Astrocyte of the spinal cord (primary cell): ENCODE results near the gene FBXO45.
"Not testable (repeated sequence)": the region's sequence is repeated elsewhere in the genome, so short reads cannot be mapped to it uniquely, and the experiment has no call there.

ENCODE experiments used
- DNase-seq: peaks from one replicate; pipeline ENCODE4 v3.0.0; 2011; ENCODE audit warnings: low read depth, low spot score
- H3K4me3 ChIP-seq: 2 replicates; pipeline ENCODE4 v1.5.1; 2011; ENCODE audit warnings: low read depth, mild to moderate bottlenecking, low read length, moderate library complexity
- in situ Hi-C: cut with HindIII; loops from 2 replicates; pipeline ENCODE4 v1.10.0; 2017; ENCODE audit warnings: low sequenced_read_pairs
- TF ChIP-seq, protein P1 (sequence below): IDR thresholded peaks from 2 replicates; pipeline ENCODE4 v1.5.1; 2012; ENCODE audit warnings: low read depth, mild to moderate bottlenecking, low read length, inconsistent platforms

The FBXO45 gene

DNA sequence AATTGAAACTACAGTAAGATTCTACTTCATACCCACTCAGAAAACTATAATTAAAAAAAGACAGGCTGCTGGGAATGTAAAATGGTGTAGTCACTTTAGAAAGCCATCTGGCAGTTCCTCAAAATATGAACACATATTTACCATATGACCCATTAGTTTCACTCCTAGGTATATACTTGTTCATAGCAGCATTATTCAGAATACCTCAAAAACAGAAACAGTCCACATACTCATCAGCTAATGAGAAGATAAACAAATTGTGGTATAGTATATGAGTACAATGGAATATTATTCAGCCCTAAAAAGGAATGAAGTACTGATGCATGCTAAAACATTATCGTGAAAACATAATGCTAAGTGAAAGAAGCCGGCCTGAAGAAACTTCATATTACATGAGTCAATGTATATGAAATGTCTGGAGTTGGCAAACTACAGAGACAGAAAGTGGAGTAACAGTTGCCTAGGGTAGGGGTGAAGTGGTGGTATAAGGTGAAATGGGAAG lies 23.9 kb upstream of the FBXO45 start:
- no peak overlapping the region for H3K4me3 ChIP-seq
- DNase-seq, result no peak
- TF ChIP-seq, protein P1, sequence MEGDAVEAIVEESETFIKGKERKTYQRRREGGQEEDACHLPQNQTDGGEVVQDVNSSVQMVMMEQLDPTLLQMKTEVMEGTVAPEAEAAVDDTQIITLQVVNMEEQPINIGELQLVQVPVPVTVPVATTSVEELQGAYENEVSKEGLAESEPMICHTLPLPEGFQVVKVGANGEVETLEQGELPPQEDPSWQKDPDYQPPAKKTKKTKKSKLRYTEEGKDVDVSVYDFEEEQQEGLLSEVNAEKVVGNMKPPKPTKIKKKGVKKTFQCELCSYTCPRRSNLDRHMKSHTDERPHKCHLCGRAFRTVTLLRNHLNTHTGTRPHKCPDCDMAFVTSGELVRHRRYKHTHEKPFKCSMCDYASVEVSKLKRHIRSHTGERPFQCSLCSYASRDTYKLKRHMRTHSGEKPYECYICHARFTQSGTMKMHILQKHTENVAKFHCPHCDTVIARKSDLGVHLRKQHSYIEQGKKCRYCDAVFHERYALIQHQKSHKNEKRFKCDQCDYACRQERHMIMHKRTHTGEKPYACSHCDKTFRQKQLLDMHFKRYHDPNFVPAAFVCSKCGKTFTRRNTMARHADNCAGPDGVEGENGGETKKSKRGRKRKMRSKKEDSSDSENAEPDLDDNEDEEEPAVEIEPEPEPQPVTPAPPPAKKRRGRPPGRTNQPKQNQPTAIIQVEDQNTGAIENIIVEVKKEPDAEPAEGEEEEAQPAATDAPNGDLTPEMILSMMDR, result no peak
- in situ Hi-C loops, result no loop called here

DNA sequence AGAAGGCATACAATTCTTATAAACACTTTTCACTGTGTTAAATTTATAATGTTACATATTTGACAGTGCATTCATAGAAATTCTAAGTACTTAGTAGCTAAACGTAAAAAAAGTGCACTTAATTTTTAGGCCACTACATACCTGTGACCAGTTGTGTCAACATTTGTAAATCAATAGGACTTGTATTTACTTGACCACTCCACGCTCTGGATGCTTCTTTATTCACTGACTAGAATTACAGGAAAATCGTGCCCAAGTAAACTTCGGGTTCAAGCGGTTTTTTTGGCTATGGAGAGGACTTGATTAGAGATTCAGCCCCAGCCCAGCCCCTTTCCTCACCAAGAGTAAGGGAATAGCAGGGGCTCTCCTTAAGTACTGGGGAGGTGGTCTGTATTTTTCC lies 21.9 kb upstream of the FBXO45 start:
- TF ChIP-seq, protein P1, result no peak
- no peak for DNase-seq
- in situ Hi-C loops, result no loop called here
- H3K4me3 ChIP-seq, result no peak overlapping the region

DNA sequence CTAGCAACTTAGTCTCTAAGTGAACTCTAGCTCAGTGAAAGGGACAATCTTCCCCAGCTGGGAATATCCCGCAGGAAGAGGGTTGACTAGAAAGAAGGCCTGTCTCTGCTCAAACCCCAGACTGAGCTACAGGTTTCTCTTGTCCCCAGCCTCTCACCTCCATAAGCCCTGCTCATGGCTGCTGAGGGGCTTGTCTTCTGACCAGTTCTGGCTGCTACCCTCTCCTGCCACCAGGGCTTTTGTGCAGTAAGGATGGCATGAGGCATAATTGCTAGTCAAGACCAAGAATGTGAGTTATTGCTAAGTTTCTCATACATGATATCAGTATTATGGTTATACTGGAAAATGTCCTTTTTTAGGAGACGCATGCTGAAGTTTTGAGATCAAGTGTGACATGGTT lies 21.4 kb upstream of the FBXO45 start:
- in situ Hi-C loops, result no loop called here
- TF ChIP-seq, protein P1, result no peak

DNA sequence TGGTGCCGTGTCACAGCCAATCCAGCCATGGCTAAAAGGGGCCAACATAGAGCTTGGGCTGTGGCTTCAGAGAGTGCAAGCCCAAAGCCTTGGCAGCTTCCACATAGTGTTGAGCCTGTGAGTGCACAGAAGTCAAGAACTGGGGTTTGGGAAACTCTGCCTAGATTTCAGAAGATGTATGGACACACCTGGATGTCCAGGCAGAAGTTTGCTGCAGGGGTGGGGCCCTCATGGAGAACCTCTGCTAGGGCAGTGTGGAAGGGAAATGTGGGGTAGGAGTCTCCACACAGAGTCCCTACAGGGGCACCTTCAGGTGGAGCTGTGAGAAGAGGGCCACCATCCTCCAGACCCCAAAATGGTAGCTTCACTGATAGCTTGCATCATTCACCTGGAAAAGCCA lies 19.1 kb upstream of the FBXO45 start:
- H3K4me3 ChIP-seq, DNase-seq, in situ Hi-C loops: not testable (repeated sequence)

More for the DNA sequence above, 21.4 kb upstream of the FBXO45 start:
- no peak overlapping the region for H3K4me3 ChIP-seq
- DNase-seq, result no peak

DNA sequence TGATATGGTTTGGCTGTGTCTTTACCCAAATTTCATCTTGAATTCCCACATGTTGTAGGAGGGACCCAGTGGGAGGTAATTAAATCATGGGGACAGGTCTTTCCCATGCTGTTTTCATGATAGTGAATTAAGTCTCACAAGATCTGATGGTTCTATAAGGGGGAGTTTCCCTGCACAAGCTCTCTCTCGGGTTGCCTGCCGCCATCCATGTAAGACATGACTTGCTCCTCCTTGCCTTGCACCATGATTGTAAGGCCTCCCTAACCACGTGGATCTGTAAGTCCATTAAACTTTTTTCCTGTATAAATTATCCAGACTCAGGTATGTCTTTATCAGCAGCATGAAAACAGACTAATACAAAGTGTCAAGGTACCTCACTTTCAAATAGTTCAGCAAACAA lies 18.3 kb upstream of the FBXO45 start:
- in situ Hi-C loops, H3K4me3 ChIP-seq, DNase-seq: not testable (repeated sequence)

DNA sequence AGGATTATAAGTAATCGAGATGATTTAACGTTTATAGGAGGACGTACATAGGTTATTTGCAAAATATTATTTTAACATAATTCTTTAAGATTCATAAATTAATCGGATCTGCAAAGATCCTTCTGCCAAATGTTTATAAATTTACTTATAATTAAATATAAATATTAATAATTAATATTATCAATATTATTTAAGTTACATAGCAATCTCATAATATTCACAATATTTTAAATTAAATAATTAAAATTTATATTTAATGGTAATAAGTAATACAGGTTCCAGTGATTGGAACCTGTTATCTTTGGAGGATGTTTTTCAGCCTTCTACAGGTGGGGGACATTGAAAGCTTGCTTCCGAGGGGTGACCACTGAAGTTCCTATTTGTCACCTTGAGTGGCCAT lies 16.2 kb upstream of the FBXO45 start:
- TF ChIP-seq, protein P1, result no peak

DNA sequence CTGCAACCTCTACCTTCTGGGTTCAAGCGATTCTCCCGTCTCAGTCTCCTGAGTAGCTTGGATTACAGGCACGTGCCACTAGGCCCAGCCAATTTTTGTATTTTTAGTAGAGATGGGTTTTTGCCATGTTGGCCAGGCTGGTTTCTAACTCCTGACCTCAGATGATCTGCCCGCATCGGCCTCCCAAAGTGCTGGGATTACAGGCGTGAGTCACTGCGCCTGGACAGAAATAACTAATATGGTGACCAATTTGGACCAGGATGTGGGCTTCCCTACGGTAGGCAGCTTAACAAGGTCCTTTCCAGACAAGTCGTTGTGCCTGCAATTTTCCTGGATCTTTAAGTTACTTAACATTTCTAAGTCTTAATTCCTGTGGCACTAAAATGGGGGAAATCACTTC lies 14.9 kb upstream of the FBXO45 start:
- H3K4me3 ChIP-seq, result no peak overlapping the region
- no peak for DNase-seq
- in situ Hi-C loops, result no loop called here
- TF ChIP-seq, protein P1, result no peak

More for the DNA sequence above, 16.2 kb upstream of the FBXO45 start:
- no peak for DNase-seq
- in situ Hi-C loops, result no loop called here
- H3K4me3 ChIP-seq, result no peak overlapping the region

DNA sequence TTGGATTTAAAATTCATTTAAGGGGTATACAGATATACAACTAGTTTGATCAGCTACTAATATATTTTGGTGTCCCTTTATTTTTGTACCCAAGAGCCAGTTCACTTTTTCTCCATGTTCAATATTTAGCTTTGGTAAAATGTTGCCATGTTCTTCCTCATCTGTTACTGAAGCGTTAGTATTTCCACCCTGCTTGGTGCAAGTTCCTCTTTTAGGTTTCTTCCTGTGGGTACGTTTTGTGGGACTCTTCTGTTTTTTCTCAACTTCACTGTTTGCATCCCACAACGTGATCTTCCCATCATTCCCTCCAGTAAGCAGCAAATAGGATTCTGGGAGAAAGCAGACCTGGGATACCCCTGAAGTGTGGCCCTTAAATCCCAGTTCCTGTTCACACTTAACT lies 14.3 kb upstream of the FBXO45 start:
- H3K4me3 ChIP-seq, result no peak overlapping the region
- in situ Hi-C loops, result no loop called here
- DNase-seq, result no peak
- TF ChIP-seq, protein P1, result no peak
